Hindlimb muscle (tissue), 1 donor: ENCODE data around the gene TRIM67. TPM values are rescaled to one million over a fixed set of nuclear protein-coding genes. Genes with fewer than 3 reads are reported as not detected.

Experiments
- DNase-seq: peaks from one replicate; pipeline ENCODE4 v3.0.0-alpha.2; 2013
- polyA plus RNA-seq: library from polyadenylated mRNA; unstranded; fragments of 120-200 nt; gene quantifications from one replicate; pipeline ENCODE4 v1.2.1, GENCODE V29; 2013; ENCODE audit not compliant: insufficient read length

Gene TRIM67
- polyA plus RNA-seq, 1 donor: 0.05 TPM

GRCh38 chr1:231236208-231236591 lies 74.3 kb downstream of the TRIM67 start:
- DNase-seq: peak; percentile 51

GRCh38 chr1:231236938-231237337 lies 75.1 kb downstream of the TRIM67 start:
- no peak for DNase-seq

- DNase-seq: no peak
These were observed 76.4 kb downstream of the TRIM67 start for GRCh38 chr1:231238298-231238697.

GRCh38 chr1:231240531-231240882 lies 78.6 kb downstream of the TRIM67 start:
- DNase-seq: peak; percentile 38

- peak; percentile 94 for DNase-seq
These were observed 79.3 kb downstream of the TRIM67 start, which contains the start of gene GNPAT for GRCh38 chr1:231240883-231241735. Gene GNPAT (plus strand): TSS chr1:231241212. CDS start chr1:231241379, 167 bp downstream.

- DNase-seq: no peak
These were observed 79.9 kb downstream of the TRIM67 start for GRCh38 chr1:231241750-231242149.

- no peak for DNase-seq
These were observed 80.8 kb downstream of the TRIM67 start for GRCh38 chr1:231242516-231243198.

- no peak for DNase-seq
These were observed 86.9 kb downstream of the TRIM67 start for GRCh38 chr1:231248778-231249177.

GRCh38 chr1:231252336-231252735 lies 90.5 kb downstream of the TRIM67 start:
- DNase-seq: no peak

- DNase-seq: no peak
These were observed 98.5 kb downstream of the TRIM67 start for GRCh38 chr1:231260351-231260750.

- no peak for DNase-seq
These were observed 102.8 kb downstream of the TRIM67 start for GRCh38 chr1:231264642-231265041.

GRCh38 chr1:231265379-231265778 lies 103.5 kb downstream of the TRIM67 start:
- DNase-seq: no peak

GRCh38 chr1:231266811-231267322 lies 105.0 kb downstream of the TRIM67 start:
- no peak for DNase-seq

Other genes with a start within 250 kb of the TRIM67 start
- 19.6 TPM for gene TTC13, start 183.2 kb upstream of the TRIM67 start, polyA plus RNA-seq
- gene ARV1, start 183.0 kb upstream of the TRIM67 start, polyA plus RNA-seq: 14.1 TPM
- gene FAM89A, start 121.8 kb upstream of the TRIM67 start, polyA plus RNA-seq: 8.4 TPM
- gene GNPAT, start 79.2 kb downstream of the TRIM67 start, polyA plus RNA-seq: 59.5 TPM
- 6.2 TPM for gene EXOC8, start 175.8 kb downstream of the TRIM67 start, polyA plus RNA-seq
- gene SPRTN, start 176.2 kb downstream of the TRIM67 start, polyA plus RNA-seq: 6.3 TPM